Stimulated activated CD8-positive, alpha-beta memory T cell treated with anti-CD3 and anti-CD28 coated beads, Interleukin-7, amount 100 ng/mL, for 24 hours (primary cell): Measurements from ENCODE around the gene KLF7.

Source experiments
- DNase-seq: peaks from one replicate; pipeline ENCODE4 v3.0.0-alpha.2; 2020; ENCODE audit warnings: low read depth

The KLF7 gene

GRCh38 chr2:207166349-207167098 is 776 bp upstream of the KLF7 start:
- no peak for DNase-seq

DNA sequence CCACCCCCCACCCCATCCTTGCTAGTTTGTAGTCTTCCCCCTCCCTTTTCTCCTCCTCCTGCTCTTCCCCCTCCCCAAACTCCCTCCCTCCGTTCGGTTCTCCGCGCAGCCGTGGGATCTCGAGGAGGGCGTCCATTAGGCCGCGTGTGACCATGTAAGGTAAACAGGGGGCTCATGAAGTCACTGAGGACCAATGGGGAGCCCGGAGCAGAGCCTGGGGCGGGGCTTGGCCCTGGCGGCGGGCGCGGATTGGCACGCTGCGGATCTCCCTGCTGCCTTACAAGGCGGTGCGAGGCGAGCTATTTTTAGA is 246 bp upstream of the KLF7 start:
- DNase-seq: peak; percentile 89

GRCh38 chr2:207164006-207164831 is 1.5 kb downstream of the KLF7 start:
- DNase-seq: no peak

DNA sequence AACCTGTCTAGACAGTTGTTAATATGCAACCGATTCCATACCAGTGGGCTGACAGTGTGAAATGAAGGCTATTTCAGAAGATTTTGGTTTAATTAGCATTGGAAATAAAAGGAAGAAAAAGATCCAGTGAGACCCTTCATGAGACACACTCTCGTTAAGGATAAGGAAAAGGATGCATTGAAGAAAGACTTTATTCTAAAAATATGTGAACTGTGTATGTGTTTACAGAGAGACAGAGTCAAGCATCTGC is 2.1 kb downstream of the KLF7 start:
- DNase-seq: no peak

DNA sequence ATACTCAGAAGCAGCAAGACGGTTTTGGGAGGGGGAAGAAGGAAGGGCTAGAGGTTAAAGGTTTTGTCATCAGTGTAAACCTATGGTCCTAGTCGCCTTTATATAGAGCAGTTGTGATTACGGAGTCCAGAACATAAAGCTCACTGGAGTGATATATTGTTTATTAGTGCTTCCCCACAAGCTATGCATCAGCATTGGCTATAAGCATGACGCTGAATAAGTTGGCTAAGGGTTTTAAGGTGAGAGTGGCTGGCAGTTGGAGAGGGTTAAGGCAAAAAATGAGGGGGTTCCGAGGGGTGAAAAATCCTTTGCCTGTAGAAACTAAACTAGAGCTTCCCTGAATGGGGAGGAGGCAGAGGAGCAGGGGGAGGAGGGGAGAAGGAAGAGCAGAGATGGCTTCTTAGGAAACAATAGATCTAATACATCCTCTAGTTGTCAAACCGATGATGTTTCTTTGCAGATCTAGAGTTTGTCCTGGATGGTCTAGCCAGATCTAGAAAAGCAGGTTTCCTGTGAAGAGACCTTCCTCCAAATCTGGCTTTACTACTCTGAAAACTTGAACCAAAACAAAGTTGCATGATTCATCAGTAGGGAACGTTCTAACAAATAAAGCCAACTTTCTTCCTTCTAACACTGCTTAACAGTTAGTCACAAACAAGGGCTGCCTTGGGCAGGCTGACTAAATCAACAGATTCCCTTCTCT is 2.5 kb downstream of the KLF7 start:
- DNase-seq: no peak

DNA sequence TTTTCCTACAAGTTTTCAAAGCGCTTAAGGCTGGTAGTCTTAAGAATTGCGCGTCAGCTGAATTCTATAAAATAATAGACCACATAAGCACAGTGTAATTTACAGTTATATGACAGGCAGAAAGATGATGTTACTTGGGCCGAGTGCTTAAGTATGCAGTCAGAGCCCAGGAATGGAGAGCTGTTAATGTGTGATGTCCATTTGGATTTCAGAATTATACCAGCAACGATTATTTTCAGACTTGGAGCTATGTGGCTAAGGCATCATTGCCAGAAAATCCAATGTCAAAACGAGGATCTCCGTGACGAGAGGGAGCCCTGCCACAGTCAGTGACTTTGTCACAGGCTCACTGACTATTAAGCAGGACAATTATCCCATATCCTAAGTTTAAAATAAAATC is 3.4 kb downstream of the KLF7 start:
- no peak for DNase-seq

- DNase-seq: no peak
These were observed 4.3 kb downstream of the KLF7 start for GRCh38 chr2:207161247-207162123.

DNA sequence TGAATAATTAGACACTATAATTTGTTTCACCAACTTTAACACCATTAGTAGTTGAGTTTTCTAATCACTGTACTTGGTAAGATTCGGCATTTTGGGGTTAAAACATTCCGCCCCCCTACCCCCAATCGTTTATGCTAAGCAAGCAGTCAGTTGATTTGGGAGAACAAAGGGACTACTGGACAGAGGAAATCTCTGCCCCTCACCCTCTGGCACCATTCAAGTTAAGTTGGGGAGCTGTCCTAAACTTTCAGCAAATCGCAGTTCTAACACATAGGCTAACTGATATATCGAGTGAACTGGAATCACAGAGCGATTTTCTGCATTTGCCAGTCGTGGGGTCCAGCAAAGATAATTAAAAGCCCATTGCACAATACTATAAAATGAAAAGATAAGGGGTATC is 5.6 kb downstream of the KLF7 start:
- no peak for DNase-seq

GRCh38 chr2:207159002-207159401 is 6.7 kb downstream of the KLF7 start:
- no peak for DNase-seq

DNA sequence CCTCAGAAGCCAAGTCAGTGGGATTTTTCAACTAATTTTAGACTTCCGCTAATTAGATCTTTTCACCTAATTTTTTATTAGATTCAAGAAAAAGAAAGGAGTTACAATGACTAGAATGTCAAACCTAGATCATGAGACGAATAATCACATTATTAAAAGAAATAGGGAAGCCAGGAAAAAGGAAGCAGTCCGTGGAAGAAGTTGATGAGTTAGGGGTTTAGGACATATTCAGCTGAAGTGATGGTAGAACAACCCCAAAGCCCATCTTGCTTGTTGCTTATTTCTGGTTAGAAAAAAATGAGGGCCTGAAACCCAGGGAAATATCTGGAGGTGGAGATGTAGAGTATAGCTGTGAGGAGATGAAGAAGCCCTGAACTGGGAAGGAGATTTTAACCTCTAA is 8.0 kb downstream of the KLF7 start:
- DNase-seq: no peak

GRCh38 chr2:207157162-207157481 is 8.6 kb downstream of the KLF7 start:
- no peak for DNase-seq

- no peak for DNase-seq
These were observed 9.1 kb downstream of the KLF7 start for GRCh38 chr2:207156451-207157161.

GRCh38 chr2:207155516-207156444 is 10.0 kb downstream of the KLF7 start:
- no peak for DNase-seq

DNA sequence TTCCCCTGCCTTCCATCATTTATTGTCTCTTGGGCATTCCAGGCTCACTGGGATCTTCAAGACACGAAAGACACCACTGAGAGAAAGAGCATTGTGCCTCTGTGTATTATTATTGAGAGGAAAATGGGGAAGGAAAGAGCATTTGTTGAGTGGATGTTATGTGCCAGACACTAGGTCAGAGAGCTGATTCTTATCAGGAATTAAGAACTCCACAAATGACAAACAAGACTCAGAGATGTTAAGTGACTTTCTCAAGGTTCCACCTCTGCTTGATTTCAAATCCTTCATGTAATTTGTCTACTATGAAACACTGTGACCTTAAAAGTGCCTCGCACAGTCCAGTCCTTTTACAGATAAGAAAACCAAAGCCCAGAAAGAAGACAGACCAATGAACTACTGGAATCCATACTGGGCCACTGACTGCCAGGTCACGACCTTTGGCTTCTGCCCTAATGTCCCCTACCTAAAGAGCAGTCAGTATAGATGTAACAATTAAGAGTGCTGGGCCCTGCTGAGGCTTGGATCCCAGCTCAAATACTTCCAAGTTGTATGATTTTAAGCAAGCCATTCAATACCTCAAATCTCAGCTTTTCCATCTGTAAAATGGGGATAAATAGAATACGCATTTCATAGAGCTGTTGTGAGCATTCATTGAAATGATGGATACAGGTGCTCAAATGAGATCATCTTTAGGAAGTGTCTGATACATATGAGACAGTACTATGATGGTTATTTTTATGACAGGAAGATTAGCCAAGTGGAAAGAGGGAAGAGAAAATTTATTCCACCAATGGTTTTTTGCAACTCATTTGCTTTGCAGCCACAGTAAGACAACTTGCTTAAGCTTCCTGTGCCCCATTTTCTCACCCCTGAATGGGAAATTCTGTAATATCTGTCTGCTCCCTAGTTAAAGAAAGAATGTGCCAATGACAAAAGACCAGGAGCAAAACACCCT is 10.9 kb downstream of the KLF7 start:
- no peak for DNase-seq

GRCh38 chr2:207153266-207153975 is 12.3 kb downstream of the KLF7 start:
- no peak for DNase-seq

DNA sequence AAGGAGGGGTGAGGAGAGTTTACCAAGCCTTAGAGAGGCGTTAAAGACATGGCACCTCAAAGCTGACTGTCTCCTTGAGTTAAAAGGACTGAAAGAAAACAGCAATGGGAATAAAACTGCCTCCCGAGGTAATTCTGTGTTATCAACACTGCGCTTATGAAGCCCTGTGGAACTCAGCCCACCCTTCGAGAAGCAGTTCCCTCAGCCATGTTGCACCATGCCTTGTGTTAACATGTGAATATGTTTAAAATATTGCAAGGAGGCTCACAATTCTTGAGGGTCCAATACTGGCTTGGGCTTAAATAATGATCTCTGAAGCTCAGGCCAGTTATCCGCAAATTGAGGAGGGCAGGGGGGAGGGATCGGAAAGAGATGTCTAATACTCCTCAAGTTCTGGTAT is 14.7 kb downstream of the KLF7 start:
- no peak for DNase-seq

DNA sequence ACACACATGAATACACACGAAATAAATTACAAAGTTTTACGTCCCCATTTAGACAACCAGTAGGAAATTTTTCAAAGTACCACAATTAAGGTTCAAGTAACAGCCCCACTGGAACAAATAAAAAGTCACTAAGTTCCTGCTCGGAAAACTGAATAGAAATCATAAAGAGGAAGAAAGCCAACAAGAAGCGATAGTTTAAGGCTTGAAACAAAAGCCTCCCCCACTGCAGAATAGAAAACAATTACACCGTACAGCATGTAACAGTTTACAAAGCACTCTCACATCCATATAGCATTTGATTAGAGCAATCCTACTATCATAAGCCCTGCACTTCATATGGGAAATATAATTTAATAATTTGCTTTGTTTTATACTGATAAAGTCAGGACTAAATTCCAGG is 15.5 kb downstream of the KLF7 start:
- no peak for DNase-seq

DNA sequence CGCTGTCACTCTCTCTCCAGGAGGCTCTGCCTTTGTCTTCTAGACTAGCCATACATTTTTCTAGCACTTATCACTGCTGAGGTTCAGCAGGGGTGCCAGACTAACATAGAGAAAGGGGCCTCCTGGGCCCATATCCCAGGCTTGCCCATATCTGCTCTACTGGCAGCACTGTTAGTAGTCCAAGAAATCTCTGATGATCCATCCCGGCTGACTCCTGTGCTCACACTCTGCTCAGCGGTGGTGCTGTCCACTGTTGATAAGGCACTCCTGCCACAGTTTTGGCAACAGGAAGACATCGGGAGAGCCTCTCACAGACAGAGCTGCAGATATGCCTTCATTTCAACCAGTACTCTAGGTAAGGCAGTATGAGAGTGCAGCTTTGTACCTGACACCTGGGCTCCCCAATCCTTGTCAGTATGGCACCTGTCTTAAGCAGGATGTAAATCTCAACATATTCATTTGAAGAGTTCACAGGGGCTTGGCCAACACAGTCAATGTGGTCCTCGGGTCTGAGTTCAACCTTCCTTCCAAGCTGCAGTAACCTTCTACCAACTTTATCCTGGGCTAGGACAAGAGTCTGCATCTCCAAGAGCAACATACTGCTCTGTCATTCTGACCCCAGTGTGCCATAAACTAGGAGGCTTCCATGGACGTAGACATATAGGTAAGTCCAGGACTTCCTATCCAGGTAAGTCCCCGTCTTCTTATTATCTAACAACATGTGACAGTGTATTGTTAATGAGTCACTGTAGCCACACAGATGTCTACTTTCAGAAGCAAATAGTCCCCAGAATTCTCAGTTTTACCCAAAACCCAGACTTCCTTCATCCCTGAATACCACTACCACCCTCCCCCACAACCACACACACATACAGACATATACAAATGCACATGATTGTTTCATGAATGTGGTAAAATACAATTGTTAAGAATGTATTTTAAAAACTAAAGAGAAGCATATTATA is 16.2 kb downstream of the KLF7 start:
- no peak for DNase-seq
